Measurements from ENCODE around the gene CROCC2.

CROCC2 gene

GRCh38 chr2:240963065-240963867 is 57.1 kb downstream of the CROCC2 start:
- Mint-ChIP-seq H3K27ac (no peak overlapping the region), H3K36me3 (ENCODE audit: low read depth) (no peaks in the 10 kb centered on the region), H3K4me3 (no peak overlapping the region), H3K9me3 (no peaks in the 10 kb centered on the region), H3K4me1 (ENCODE audit: low read depth) (no peaks in the 10 kb centered on the region), H3K27me3 (ENCODE audit: low read depth) (no peaks in the 10 kb centered on the region)

GRCh38 chr2:240963868-240964703 is 58.0 kb downstream of the CROCC2 start:
- Mint-ChIP-seq H3K27me3 (ENCODE audit: low read depth) (no peaks in the 10 kb centered on the region), H3K36me3 (ENCODE audit: low read depth) (no peaks in the 10 kb centered on the region), H3K9me3 (no peaks in the 10 kb centered on the region), H3K27ac (no peak overlapping the region), H3K4me1 (ENCODE audit: low read depth) (no peaks in the 10 kb centered on the region), H3K4me3 (no peak overlapping the region)

GRCh38 chr2:240964704-240965295 is 58.7 kb downstream of the CROCC2 start:
- Mint-ChIP-seq H3K27ac (no peak overlapping the region), H3K27me3 (ENCODE audit: low read depth) (no peaks in the 10 kb centered on the region), H3K9me3 (no peaks in the 10 kb centered on the region), H3K36me3 (ENCODE audit: low read depth) (no peaks in the 10 kb centered on the region), H3K4me1 (ENCODE audit: low read depth) (no peaks in the 10 kb centered on the region), H3K4me3 (no peak overlapping the region)

GRCh38 chr2:240965296-240965904 is 59.3 kb downstream of the CROCC2 start:
- H3K27ac Mint-ChIP-seq, result no peak overlapping the region

GRCh38 chr2:240965905-240966456 is 59.8 kb downstream of the CROCC2 start:
- no peaks in the 10 kb centered on the region for H3K9me3 Mint-ChIP-seq
- peaks cover 2% of the 10 kb centered on the region for H3K36me3 Mint-ChIP-seq (ENCODE audit: low read depth)
- H3K27ac Mint-ChIP-seq, result no peak overlapping the region
- no peak overlapping the region for H3K4me3 Mint-ChIP-seq
- peaks cover 8% of the 10 kb centered on the region for H3K4me1 Mint-ChIP-seq (ENCODE audit: low read depth)
- H3K27me3 Mint-ChIP-seq (ENCODE audit: low read depth), result no peaks in the 10 kb centered on the region

More at GRCh38 chr2:240965296-240965904, 59.3 kb downstream of the CROCC2 start:
- peaks cover 5% of the 10 kb centered on the region for H3K4me1 Mint-ChIP-seq (ENCODE audit: low read depth)
- H3K9me3 Mint-ChIP-seq, result no peaks in the 10 kb centered on the region
- H3K36me3 Mint-ChIP-seq (ENCODE audit: low read depth), result no peaks in the 10 kb centered on the region
- no peaks in the 10 kb centered on the region for H3K27me3 Mint-ChIP-seq (ENCODE audit: low read depth)
- no peak overlapping the region for H3K4me3 Mint-ChIP-seq

DNA sequence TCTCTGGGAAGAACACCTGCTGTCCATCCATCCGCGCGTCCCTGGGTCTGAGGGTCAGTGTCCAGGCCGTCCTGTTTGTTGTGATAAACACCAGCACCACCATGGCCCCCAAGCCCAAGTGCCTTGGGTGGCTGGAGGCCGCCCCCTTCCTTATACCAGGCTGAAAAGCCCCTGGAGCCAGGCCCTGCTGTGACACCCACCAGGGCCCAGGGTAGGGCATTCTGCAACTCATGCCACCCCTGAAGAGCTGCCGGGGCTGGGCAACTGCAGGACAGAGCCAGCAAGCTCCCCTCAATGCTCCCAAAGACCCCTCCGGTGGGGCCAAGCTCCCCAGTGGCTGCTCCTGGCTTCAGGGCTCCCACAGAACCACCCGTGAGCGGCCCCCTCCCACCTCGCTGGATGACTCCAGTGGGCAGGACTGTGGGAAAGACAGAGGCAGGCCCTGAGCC is 60.3 kb downstream of the CROCC2 start:
- Mint-ChIP-seq H3K9me3 (no peaks in the 10 kb centered on the region), H3K36me3 (ENCODE audit: low read depth) (peaks cover 2% of the 10 kb centered on the region), H3K4me1 (ENCODE audit: low read depth) (peaks cover 8% of the 10 kb centered on the region), H3K27ac (no peak overlapping the region), H3K4me3 (no peak overlapping the region), H3K27me3 (ENCODE audit: low read depth) (no peaks in the 10 kb centered on the region)

DNA sequence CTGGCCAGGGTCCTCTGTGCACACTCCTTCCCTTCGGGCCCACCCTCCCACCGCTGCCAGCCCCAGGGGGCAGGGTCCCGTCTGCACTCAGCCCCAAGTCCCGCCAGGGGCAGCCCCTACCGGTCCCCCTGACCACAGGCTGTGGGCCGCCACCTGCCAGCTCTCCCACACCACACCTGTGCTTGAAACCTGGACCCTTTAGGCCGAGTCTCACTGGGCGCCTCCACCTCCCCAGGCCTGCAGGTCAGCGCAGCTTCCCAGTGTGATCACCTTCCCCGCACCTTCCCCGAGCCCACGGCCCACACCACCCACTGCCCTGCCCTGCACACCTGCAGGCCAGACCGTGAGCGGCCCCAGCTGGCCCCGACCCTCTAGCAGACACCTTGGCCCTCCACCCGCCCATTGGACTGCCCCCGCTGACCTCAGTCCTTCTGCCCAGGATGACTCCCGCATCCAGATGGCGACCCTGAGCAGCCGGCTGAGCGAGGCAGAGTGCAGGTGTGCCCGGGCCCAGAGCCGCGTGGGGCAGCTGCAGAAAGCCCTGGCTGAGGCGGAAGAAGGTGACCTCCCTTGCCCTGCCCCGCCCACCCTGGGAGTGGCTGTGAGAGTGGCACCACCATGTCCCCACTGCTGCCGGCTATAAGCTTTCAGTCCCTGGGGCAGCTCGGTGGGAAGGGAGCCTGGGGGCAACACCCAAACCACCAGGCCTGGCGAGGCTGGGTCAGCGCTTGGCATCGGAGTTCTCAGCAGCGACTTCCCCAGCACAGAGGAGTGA is 61.0 kb downstream of the CROCC2 start:
- Mint-ChIP-seq H3K27me3 (ENCODE audit: low read depth) (no peaks in the 10 kb centered on the region), H3K9me3 (no peaks in the 10 kb centered on the region)

GRCh38 chr2:240967681-240968621 is 61.8 kb downstream of the CROCC2 start:
- Mint-ChIP-seq H3K9me3 (no peaks in the 10 kb centered on the region), H3K27ac (no peak overlapping the region), H3K4me1 (ENCODE audit: low read depth) (peaks cover 8% of the 10 kb centered on the region), H3K27me3 (ENCODE audit: low read depth) (no peaks in the 10 kb centered on the region), H3K4me3 (no peak overlapping the region), H3K36me3 (ENCODE audit: low read depth) (peaks cover 2% of the 10 kb centered on the region)

More for the DNA sequence above, 61.0 kb downstream of the CROCC2 start:
- no peak overlapping the region for H3K27ac Mint-ChIP-seq
- no peak overlapping the region for H3K4me3 Mint-ChIP-seq
- peaks cover 8% of the 10 kb centered on the region for H3K4me1 Mint-ChIP-seq (ENCODE audit: low read depth)
- H3K36me3 Mint-ChIP-seq (ENCODE audit: low read depth), result peaks cover 2% of the 10 kb centered on the region

DNA sequence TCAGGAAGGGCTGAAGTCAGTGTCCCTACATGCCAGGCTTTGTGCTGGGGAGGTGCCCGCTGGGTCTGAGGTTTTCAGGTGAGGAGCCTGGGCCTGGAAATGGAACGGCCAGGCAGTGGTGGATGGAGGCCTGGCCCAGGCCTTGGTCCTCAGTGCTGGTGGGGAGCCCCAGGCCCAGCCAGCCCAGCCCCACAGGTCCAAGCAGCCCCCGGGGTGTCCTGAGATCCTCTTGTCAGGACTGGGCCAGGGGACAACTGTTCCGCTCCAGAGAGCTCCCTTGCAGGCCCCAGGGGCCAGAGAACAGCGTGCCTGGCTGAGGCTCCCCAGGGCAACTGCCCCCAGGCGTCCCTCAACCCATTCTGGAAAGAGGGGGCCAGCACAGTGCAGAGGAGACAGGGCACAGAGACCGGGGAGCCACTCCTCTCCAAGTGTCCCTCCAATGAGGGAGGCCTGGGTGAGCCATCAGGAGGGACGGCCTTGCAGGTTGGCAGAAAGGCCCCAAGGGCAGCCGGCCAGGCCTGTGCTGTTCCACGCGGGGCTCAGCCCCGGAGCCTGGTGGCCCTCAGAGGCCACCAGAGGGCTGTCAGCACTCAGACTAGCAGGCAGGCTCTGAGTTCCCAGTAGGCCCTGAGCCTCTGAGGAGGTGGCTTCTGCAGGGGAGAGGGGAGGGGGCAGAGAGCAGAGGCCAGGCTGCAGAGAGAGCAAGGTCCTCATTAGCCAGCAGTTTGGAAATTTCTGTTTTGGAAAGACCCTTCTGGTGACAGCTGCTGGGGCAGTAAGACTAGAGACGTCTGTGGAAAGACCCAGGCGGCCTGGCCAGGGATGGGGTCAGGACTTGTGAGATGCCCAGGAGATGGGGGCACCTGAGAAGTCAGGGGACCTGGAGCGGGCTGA is 62.8 kb downstream of the CROCC2 start:
- H3K9me3 Mint-ChIP-seq, result peaks cover 3% of the 10 kb centered on the region
- H3K27me3 Mint-ChIP-seq (ENCODE audit: low read depth), result no peaks in the 10 kb centered on the region
- no peak overlapping the region for H3K4me3 Mint-ChIP-seq
- peaks cover 5% of the 10 kb centered on the region for H3K36me3 Mint-ChIP-seq (ENCODE audit: low read depth)
- no peak overlapping the region for H3K27ac Mint-ChIP-seq
- peaks cover 13% of the 10 kb centered on the region for H3K4me1 Mint-ChIP-seq (ENCODE audit: low read depth)

DNA sequence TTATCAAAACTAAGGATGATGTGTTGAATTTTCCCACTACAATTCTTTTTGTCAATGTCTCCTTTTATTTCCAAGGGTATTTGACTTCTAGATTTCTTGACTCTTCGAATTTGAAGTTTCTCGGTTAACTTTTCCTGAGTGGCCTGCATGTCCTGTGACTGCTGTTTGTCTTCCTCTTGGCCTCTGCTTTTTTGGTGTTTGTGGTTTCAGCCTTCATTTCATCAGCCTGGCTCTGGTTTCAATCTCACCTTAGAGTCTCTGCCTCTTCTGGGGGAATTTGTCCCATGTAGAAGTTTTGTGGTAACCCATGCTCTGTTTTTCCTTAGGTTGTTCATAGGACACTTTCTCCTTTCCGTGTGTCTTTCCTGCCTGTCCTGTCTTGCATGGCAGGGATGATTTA is 64.0 kb downstream of the CROCC2 start:
- H3K4me3 Mint-ChIP-seq, result no peak overlapping the region
- peaks cover 18% of the 10 kb centered on the region for H3K4me1 Mint-ChIP-seq (ENCODE audit: low read depth)
- H3K27me3 Mint-ChIP-seq (ENCODE audit: low read depth), result no peaks in the 10 kb centered on the region
- H3K27ac Mint-ChIP-seq, result no peak overlapping the region
- peaks cover 4% of the 10 kb centered on the region for H3K9me3 Mint-ChIP-seq
- H3K36me3 Mint-ChIP-seq (ENCODE audit: low read depth), result peaks cover 6% of the 10 kb centered on the region

GRCh38 chr2:240970816-240971215 is 64.7 kb downstream of the CROCC2 start:
- H3K27ac Mint-ChIP-seq, result no peak overlapping the region
- peaks cover 6% of the 10 kb centered on the region for H3K36me3 Mint-ChIP-seq (ENCODE audit: low read depth)
- H3K9me3 Mint-ChIP-seq, result peaks cover 4% of the 10 kb centered on the region
- peaks cover 18% of the 10 kb centered on the region for H3K4me1 Mint-ChIP-seq (ENCODE audit: low read depth)
- no peak overlapping the region for H3K4me3 Mint-ChIP-seq
- H3K27me3 Mint-ChIP-seq (ENCODE audit: low read depth), result no peaks in the 10 kb centered on the region

DNA sequence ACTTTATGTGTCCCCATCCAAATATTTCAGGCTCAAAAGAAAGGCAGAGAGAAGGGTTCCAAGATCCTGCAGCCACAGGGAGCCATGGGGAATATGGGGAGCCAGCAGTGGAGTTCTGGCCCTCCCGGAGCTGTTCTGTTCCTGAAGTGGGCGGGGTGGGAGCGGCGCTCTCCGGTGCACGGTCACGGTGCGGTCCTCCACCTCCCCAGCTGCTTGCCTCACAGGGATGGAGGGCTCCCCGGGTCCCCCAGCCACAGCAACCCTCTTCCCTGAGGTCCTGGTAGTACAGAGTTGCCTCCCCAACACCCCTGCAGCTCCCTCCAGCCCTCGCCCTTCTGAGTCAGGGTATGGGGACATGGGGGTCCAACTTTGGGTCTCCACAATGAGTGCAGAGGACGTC is 66.1 kb downstream of the CROCC2 start:
- Mint-ChIP-seq H3K27ac (no peak overlapping the region), H3K36me3 (ENCODE audit: low read depth) (peaks cover 6% of the 10 kb centered on the region), H3K9me3 (peaks cover 4% of the 10 kb centered on the region), H3K27me3 (ENCODE audit: low read depth) (no peaks in the 10 kb centered on the region), H3K4me1 (ENCODE audit: low read depth) (peaks cover 18% of the 10 kb centered on the region), H3K4me3 (no peak overlapping the region)
